H1 (cell line): Measurements from ENCODE around the gene CORO7.

ENCODE experiments used
- ASH2L ChIP-seq: fragments of 200-600, 300-600 bp; sonication (generic); IDR thresholded peaks from one replicate; pipeline ENCODE4 v1.7.1; 2017; ENCODE audit warnings: low read length
- EZH2 ChIP-seq: fragments of 200-600 bp; sonication (generic); IDR thresholded peaks from 2 replicates; pipeline ENCODE4 v1.7.1; 2012; ENCODE audit warnings: low read depth, mild to moderate bottlenecking, moderate library complexity, low read length, inconsistent platforms; ENCODE audit not compliant: severe bottlenecking
- POLR2AphosphoS5 ChIP-seq: IDR thresholded peaks from 2 replicates; pipeline ENCODE4 v1.6.1; 2011; ENCODE audit warnings: low read depth, low read length
- TF ChIP-seq, protein P1 (sequence below), 3 experiments: IDR thresholded peaks; 1 replicate in 2 of 3; 2 replicates in 1 of 3; pipeline versions ENCODE4 v1.5.1 to v1.6.1; 2011; ENCODE audit warnings: low read length in 3 of 3, mild to moderate bottlenecking in 3 of 3, inconsistent platforms in 2 of 3, low read depth in 1 of 3, moderate library complexity in 1 of 3; ENCODE audit not compliant: insufficient read depth in 1 of 3; ENCODE audit errors: control extremely low read depth in 1 of 3

DNA sequence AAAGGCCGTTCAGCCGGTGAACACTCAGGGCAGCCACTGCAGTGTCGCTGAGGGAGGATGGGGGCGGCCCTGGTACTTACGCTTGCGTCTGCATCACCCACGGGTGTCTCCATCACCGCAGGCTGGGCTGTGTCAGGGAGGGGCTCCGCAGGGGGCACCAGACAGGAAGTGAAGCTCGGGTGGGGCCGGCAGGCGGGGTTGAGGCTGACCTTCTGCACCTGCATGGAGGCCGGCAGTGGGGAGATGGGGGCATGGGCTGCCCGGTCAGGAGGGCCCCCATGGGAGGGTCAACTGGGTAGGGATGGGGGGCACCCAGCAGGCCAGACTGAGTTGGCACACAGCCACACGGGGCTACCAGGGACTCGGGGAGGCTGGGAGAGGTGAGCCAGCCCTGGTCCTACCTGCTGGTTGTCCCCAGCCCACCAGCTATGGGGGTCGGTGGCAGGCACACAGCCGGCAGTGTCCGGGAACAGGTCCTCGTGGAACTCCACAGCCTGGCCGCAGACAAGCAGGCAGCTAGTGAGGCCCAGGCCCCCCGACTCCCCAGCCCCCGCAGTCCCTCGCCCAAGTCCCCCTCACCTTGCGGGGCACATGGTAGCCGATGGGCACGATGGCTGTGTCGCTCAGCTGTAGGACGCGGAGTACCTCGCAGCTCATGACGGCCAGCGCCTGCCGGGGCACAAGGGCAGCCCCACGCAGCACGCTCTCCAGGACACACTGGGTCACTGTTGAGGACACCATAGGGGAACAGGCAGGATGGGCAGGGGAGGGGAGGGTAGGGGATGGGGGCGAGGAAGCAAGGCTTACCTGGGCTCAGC is 52.0 kb downstream of the CORO7 start:
- TF ChIP-seq POLR2AphosphoS5: no peak
- TF ChIP-seq EZH2: no peak
- TF ChIP-seq ASH2L: no peak
- TF ChIP-seq, protein P1, sequence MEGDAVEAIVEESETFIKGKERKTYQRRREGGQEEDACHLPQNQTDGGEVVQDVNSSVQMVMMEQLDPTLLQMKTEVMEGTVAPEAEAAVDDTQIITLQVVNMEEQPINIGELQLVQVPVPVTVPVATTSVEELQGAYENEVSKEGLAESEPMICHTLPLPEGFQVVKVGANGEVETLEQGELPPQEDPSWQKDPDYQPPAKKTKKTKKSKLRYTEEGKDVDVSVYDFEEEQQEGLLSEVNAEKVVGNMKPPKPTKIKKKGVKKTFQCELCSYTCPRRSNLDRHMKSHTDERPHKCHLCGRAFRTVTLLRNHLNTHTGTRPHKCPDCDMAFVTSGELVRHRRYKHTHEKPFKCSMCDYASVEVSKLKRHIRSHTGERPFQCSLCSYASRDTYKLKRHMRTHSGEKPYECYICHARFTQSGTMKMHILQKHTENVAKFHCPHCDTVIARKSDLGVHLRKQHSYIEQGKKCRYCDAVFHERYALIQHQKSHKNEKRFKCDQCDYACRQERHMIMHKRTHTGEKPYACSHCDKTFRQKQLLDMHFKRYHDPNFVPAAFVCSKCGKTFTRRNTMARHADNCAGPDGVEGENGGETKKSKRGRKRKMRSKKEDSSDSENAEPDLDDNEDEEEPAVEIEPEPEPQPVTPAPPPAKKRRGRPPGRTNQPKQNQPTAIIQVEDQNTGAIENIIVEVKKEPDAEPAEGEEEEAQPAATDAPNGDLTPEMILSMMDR (IDR thresholded peaks at IDR 0.05; ENCODE audit: control extremely low read depth in 1 of 3, insufficient read depth in 1 of 3, low read depth in 1 of 3, low read length in 3 of 3): no peak
